ENCODE results near the gene ACTR6.

GRCh38 chr12:100189636-100190394, 10.8 kb upstream of the ACTR6 start:
- TF ChIP-seq CTCF (IDR thresholded peaks at IDR 0.05) (no peak), POLR2AphosphoS5 (IDR thresholded peaks at IDR 0.05) (no peak), EP300 (IDR thresholded peaks at IDR 0.05; ENCODE audit: low read depth) (no peak)
